Right renal cortex interstitium (tissue), 3 donors: ENCODE results near the gene RAD51B. TPM values are rescaled to one million over a fixed set of nuclear protein-coding genes. Genes with fewer than 3 reads are reported as not detected.
"Not testable (repeated sequence)": the region's sequence is repeated elsewhere in the genome, so short reads cannot be mapped to it uniquely, and the experiment has no call there.

Experiments used
- DNase-seq, 3 donors: peaks; one replicate each; pipeline ENCODE4 v3.0.0-alpha.2; 2013; ENCODE audit warnings: low read depth in 3 of 3, low spot score in 2 of 3
- polyA plus RNA-seq, 3 donors: library from polyadenylated mRNA; unstranded; fragments of 120-200 nt; gene quantifications; one replicate each; pipeline ENCODE4 v1.2.1, GENCODE V29; 2013; ENCODE audit not compliant: insufficient read length in 3 of 3

Gene RAD51B
- polyA plus RNA-seq, 3 donors: 11.3 to 11.9 (median 11.6) TPM

DNA sequence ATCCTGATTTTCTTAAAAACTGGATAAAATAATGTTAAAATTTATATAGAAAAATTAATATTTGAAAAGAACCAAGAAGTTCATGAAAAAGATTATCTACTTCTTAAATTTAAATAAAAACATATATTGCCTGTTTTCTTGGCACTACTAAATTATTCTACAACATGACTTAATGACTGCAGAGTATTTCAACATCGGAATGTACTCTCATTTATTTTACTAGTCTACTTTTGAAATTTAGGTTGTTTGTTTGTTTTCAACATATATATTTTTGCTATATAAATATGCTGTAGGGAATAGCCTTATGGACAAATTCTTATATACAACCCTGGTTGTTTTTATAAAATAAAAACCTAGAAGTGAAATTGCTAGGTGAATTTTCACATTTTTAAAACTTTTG, 231.6 kb downstream of the RAD51B start:
- DNase-seq: no peak

DNA sequence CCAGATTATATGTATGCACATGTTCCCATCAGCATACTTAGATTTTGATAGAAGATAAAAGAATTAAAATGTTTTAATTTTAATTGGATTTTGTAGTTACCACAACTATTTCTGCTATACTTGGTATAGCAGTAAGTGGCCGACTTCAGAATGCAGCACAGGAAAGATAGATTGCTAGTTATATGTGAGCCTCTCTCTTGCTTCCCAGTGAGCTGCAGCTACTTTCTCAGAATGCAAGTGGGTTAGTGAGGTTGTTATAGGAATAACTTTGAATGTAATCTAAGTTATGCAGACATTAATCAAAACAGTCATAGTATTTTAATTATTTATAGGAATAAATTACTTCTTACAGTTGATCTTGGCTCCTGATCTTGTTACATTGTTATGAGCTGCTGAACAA, 240.6 kb downstream of the RAD51B start:
- DNase-seq: no peak

DNA sequence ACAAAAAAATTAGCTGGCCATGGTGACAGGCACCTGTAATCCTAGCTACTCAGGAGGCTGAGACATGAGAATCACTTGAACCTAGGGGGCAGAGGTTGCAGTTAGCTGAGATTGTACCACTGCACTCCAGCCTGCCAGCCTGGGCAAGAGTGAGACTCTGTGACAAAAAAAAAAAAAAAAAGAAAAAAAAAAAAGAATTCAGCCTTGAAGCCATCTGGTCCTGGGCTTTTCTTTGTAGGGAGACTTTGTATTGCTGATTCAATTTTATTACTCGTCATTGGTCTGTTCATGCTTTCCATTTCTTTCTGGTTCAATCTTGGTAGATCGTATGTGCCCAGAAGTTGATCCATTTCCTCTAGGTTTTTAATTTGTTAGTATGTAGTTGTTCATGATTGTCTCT, 243.1 kb downstream of the RAD51B start:
- no peak for DNase-seq

DNA sequence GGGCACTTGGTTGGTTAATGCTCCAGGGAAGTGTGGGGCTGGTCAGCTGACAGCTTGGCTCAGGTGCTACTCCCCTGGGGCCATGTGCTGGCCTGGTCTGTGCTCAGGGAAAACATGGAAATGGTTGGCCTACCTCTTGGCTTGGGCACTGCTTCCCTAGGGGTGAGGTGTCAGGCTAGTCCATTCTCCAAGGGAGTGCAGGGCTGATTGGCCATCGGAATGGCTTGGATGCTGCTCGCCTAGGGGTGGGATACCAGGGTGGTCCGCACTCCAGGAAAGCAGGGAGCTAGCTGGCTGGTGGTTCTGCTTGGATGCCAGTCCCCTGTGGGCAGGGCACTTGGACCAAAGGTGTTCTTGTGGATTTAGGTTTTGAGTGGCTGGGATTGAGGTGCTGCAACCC, 245.7 kb downstream of the RAD51B start:
- DNase-seq: no peak

DNA sequence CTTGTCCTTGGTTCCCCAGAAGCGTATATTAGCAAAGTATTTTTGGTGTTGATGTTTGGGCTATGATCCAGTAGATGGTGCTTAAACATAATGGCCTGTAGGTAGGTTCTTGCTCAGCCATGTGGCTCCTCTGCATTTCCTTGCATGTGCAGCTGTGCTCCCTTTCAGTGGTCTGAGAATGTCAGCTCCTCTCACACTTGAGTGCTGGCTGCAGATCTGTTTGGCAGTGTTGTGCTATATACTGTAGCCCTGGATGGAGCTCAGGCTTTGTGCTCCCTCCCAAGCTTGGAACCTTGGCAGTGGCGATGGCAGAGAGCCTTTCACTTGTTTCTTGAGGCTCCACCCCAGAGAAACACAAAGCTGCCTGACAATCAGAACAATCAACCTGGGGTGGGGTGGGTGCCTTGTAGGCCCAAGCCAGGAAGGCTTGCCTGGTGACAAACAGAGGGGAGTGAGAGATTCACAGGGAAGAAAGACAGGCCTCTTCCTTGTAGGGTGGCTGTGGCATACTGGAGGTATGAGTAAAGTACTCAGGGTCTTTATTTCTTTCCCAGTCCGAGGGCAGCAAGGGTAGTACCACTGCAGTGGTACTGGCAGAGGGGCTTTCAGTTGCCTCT, 255.3 kb downstream of the RAD51B start:
- DNase-seq: no peak

DNA sequence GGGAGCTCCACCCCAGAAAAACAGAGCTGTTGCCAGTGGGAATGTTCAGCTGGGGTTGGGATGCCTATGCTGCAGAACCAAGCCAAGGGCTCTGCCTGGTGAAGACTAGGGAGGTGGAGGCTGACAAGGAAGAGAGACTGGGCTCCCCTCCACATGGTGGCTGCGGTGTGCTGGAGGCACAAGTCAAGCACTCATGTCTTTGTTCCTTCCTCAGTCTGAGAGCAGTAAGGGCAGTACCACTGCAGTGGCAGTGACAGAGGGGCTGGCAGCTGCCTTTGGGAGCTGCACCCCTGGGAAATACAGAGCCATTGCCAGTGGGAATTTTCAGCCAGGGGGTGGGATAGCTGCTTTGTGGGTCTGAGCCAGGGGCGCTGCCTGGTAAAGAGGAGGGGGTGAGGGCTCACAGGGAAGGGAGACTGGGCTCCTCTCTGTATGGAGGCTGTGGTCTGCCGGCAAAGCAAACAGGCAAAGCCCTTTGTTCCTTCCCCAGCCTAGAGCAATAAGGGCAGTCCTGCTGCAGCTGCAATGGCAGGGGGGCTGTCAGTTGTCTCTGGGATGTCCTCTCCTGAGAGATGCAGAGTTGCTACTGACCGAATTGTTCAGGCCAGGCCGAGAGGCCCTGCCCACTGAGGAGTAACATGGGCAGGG, 255.9 kb downstream of the RAD51B start:
- no peak for DNase-seq

DNA sequence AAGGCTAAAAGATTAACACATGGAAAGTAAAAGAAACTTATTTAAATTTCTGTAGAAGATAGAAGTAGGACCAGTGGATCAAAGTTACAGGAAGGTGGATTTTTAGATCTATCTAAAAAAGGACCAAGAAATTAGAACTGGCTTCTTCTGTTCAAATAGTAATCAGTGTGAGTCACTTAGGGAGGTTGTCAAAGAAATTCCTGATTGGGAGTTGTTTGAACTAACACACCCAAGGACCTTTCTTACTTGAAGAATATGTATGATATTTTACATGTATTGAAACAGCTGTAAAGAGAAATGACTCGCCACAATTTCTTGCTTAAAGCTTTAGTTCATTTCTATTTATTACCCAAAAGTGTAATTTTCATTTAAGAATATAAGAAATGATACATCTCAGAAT, 256.9 kb downstream of the RAD51B start:
- DNase-seq: no peak

DNA sequence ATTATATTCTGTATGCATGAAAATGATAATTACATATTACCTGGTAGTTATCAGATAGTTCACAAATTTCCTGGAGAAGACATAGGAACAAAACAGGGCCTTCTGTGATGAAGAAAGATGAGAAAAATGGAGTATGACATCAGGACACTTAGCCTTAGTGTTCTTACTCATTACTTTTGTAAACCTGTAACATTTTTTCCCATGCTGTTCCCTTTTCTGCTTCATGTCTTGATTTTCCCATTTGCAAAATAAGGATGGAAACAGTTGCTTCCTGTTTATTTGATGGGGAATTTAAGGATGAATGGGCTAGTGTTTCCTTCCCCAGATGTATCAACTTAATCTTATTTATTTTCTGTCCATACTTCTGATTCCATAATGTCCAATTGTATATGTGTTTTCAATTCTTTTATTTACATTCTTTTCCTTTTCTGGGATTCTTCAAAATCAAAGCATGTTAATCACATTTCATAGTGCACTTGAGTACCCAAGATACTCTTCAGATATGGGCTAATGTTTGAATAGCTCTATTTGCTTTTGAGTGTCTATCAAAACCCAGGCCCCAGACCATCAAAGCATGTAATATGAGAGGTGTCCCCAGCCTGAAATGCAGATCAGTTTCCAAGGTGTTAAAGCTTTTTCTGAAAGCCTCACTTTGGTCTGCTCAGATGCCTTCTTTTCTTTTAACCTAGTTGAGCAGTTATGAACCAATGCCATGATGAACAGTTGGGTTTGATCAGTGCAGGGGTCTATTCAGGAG, 260.5 kb downstream of the RAD51B start:
- DNase-seq: no peak

DNA sequence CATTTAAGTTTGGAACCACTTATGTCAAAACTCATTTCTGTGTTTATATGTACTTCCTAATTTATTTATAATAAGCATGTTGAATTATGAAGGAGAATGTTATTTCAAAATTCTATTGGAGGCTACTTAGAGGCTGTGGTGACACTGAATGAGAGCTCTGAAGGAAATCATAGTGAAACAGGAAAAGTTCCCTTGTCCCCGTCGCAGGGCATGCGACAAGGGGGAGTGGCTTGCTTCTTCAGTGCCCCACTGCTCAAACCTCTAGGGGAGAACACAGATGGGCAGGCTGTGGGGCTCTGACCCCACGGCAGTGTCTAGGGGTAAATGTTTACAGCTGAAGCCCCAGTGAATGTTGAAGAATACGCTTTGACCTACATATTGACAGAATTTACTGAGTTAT, 261.9 kb downstream of the RAD51B start:
- DNase-seq: no peak

DNA sequence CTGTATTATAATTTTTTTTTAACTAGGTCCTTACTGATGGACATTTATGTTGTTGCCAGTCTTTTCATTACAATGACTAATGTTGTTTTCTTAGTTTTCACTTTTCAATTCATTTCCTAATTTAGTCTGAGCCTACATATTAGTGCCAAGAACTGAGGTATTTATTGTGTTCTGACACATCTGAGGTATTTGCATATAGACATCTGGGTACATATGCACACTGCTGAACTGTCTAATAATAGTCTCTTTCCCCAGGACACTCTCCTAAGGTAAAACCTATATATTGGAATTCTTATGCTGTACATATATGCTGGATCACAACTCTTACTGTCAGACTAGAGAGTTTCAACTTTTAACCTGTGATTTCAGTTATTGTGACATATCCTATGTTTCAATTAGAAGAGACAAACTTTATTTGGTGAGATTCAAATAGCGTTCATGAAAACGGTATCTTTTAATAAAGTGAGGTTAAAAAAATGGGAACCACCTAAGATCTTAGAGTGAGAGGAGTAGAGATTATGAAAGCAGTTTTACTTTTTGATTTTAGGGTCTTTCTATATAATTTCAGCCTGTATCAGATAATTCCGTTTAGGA, 263.2 kb downstream of the RAD51B start:
- DNase-seq: no peak

DNA sequence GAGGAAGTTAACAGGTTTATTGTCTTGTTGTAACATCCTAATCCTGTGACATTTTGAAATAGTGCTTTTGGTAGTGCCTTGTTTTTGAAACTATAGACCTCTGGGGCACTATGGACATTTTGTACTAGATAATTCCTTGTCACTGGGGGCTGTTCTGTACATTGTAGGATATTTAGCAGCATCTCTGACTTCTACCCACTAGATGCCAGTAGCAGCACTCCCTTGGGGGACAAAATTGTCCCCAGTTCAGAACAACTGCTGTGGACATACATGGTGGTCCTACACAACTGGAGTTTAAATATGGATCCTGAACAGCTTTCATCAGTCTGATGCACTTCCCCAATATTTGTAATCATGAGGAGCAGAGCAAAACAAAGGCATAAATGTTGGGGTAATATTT, 264.7 kb downstream of the RAD51B start:
- no peak for DNase-seq

DNA sequence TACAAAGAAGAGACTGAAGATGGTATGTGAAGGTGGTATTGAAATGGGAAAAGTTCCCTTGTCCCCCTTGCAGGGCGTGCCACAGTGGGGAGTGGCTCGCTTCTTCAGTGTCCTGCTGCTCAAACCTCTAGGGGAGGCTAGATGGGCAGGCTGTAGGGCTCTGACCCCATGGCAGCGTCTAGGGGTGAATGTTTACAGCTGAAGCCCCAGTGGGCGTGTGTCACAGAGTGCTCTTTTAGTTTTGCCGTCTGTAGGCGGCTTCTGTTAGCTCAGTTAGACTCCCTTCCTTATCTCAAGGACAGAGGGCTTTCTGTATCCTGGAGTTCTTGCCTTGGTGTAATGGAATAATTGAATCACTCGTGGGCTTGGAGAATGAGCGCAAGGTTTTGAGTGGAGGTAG, 266.2 kb downstream of the RAD51B start:
- no peak for DNase-seq

DNA sequence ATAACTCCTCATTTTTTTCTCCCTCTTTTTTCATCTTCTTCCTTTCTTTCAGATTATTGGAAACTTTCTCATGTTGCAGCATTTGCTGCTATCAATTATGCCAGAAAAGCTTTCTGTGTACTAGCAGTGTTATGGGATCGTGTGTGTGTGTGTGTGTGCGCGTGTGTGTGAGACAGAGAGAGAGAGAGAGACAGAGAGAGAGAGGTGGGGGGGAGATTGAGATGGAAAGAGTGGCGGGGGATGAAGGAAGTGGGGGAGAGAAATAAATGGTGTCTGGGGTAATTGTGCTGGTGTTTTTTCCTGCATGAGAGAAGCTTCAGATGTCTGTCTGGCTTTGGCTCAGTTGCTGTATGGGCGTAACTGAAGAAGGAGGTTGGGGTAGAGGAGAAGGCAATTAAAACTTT, 268.9 kb downstream of the RAD51B start:
- peak in 2 of 3 donors; percentile 45 to 56 for DNase-seq

DNA sequence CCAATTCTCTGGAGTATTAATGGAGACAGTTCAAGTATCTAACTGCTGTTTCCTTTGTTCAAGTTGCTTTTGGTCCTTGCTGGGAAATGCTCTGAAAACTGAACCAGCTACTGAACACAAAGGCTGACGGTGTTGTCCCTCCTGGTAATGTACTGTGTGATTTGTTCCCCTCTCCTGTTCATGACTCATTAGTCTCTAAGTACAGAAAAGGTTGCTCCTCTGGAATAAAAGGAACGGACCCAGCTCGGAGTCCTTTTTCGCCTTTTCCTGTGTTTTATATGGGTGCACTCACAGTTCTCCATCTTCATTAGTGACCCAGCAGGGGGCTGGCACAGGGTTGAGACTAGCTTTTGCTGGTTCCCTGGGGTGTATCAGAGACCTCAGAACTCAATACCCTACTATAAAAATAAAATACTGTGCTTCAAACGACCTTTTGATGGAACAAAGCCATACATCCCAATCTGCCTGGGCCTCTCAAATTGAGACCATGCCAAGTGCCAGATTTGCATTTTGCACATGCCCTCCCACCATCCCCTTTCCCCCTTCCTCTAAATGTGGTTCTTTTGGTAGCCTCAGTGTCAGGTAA, 269.7 kb downstream of the RAD51B start:
- DNase-seq: peak; percentile 41 to 51 (median 47)

DNA sequence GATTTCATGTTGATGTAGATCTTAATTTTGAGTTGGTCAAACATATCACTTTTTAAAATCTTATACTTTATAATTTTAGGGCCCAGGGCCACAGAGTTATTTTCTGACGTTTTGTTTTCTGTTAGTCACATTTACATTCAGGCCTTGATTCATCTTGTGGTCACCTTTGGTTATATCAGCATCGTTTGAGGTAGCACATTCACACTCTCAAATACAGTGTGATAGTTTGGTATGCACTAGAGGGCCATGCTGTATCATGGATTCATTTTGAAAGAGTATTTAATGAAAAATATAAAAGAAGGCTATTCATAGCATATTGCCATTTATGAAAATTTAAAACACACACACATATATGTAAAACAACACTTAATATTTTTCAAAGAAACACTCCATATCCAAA, 274.6 kb downstream of the RAD51B start:
- DNase-seq: no peak

DNA sequence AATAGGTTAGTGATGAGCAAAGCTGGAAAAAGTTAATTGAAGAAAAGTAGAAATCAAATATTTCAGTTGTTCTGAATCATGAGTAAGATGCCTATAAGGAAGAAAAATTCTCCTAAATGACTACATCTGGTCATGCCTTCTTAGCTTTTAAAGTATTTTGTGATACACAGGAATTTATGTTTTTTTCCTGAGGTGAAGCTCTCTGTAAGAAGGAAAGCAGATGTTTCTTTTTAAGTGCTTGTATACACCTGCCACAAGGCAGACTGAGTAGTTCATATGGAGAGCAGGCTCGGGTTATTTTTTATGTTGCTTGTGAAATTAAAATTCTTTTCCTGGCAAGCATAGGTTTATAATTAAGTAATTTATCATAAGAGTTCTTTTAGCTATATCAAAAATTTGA, 275.2 kb downstream of the RAD51B start:
- DNase-seq: no peak

DNA sequence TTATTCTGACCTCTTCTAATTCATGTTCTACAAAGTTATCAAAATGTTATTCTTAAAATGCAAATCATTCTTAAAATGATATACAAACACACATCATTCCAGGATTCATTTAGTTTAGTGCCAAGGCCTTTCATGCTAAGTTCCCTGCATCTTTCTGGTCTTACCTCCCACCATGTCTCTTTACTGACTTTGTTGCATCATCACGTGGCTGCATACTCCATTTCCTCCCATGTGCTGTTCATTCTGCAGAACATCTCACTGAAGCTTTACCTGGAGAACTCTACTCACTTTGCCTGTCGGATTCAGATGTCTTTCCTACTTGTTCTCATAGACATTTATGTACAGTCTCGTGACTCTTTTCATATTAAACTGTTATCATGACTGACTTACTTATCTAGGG, 278.1 kb downstream of the RAD51B start:
- DNase-seq: no peak

DNA sequence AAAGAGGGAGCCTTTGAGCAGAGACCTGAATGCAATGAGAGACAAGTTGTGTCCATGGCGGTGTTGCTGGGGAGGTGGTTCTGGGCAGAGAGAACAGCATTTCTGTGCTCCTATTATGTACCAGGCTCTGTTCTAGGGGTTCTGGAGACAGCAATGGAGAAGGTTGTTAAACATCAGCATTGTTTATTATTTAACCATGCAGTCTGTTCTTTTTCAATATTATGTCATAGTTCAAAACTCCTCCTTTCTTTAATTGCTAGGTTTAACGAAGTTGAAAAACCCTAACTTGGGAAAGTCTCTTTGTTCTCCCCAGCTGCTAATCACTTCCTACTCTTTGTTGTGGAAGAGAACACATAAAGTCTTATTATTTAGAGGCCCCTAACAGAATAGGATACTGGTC, 279.3 kb downstream of the RAD51B start:
- no peak for DNase-seq

DNA sequence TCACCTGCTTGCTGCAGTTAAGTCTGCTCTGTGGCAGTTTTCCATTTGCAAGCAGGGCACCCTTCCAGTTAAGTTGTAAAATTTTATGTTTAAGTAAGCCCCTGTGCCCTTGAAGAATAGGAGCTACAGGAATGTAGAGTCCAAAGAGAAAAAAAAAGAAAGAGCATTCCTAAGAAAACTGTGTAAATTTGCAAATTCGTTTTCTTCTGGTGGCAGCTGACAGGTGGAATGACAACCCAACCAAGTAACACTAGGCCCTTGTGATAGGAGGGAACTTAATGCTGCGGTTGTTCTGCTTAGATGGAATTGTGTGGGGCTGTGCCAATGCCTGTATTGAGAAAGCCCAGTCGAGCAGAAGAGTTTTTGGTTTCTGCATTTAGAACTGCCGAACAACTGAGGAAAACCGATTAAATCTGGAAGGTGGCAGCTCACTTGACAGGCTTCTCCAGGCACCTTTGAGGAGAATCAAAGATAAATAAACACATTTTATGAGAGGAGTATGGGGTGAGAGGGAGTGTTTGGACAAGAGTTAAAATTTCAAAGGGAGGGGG, 280.0 kb downstream of the RAD51B start:
- DNase-seq: peak in 1 of 3 donors; percentile 36

DNA sequence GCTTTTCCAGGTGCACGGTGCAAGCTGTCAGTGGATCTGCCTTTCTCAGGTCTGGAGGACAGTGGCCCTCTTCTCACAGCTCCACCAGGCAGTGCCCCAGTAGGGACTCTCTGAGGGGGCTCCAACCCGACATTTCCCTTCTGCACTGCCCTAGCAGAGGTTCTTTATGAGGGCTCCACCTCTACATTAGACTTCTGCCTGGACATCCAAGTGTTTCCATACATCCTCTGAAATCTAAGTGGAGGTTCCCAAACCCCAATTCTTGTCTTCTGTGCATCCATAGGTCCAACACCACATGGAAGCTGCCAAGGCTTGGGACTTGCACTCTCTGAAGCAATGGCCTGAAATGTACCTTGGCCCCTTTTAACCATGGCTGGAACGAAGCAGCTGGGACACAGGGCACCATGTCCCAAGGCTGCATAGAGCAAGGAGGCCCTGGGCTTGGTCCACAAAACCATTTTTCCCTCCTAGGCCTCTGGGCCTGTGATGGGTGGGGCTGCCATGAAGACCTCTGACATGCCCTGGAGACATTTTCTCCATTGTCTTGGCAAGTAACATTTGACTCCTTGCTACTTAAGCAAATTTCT, 282.2 kb downstream of the RAD51B start:
- DNase-seq: not testable (repeated sequence)

DNA sequence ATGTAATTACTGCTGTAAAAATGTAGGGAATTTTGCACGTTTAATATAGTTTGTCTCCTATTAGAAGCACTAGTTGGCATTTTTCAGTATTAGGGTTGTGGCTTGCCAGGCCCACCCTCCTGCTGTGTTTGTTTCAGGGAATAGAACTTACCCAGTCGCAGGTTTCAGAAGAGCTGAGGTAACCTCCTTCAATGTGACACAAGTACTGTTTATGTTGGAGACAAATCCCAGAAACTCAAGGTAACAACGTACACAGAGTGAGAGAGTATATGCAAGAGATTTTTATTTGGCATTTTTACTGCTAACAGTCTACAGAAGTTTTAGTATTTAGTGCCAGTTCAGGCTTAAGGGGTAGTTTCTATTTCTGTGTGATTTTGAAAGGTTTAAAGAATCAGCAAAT, 284.3 kb downstream of the RAD51B start:
- no peak for DNase-seq
